HG02852 (cell line): ENCODE data around the gene SH3GL2.

Source experiments
- ATAC-seq: cut with Tn5 transposase; IDR thresholded peaks from one replicate; pipeline ENCODE4 v1.9.1; 2021; ENCODE audit warnings: mild to moderate bottlenecking, moderate library complexity; ENCODE audit not compliant: unreplicated experiment

SH3GL2 gene

DNA sequence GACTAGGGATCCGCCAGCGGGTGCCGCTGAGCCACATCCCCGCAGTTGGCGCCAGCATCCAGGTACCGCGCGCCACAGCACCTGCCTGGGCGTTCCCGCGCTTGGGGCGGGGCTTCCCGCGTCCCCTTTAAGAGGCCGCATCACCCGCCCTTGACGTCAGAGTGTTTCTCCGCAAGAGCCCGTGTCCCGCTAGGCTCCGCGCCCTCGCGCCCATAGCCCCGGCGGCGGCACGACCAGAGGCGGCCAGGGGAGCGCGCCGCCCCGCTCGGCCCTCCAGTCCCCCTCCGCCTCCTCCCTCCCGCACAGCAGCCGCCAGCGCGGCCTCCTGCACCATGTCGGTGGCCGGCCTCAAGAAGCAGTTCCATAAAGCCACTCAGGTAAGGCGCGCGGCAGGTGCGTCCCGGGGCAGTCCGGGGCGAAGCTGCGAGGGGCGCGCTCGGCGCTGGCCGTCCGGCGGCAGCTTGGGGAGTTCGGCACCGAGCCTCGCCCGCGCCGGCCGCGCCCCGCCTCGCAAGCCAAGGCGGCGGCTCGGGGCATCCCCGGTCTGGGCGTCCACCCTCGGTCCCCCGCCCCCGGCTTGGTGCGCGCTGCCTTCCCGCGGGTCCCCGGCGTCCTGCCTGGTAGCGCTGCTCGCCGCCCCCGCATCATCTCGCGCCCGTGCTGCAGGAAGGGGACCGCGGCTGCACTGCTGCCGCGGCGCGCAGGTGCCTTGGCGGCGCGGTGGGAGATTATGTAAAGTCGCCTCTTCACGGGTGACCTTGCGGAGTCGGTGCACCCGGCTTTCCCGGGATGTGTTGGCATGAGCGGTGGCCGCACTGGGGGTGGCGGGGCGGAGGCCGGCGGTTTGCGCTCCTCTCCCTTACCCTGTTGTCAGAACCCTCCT lies at the start of gene SH3GL2:
Gene SH3GL2, plus strand, starts transcription at position 156 of the 883 bp plus-strand sequence.
- ATAC-seq: no peak

- peak; percentile 90 for ATAC-seq
Observed at GRCh38 chr9:17531642-17532254, 47.1 kb upstream of the SH3GL2 start.

- no peak for ATAC-seq
Observed at GRCh38 chr9:17532461-17532860, 46.4 kb upstream of the SH3GL2 start.

DNA sequence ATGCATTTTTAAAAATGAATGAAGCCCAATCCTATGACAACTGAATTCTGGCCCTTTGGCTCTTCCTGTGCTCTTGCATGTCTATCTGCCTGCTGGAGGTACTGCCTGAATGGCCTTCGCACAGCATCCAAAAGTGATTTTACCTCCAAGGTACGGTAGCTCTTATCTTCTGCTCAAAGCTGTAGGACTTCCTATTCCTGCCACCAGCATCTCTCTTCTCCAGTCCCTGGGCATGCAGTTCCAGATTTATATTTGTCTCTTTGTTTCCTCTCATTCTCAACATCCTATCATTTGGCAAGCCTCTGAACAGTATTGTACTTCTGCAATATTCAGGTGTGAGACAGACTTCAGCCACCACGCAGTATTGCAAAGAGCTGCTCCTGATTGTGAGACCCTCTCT lies 43.7 kb upstream of the SH3GL2 start:
- no peak for ATAC-seq

- ATAC-seq: no peak
Observed at GRCh38 chr9:17536027-17536426, 42.8 kb upstream of the SH3GL2 start.

GRCh38 chr9:17551023-17551422 lies 27.8 kb upstream of the SH3GL2 start:
- ATAC-seq: no peak

GRCh38 chr9:17555362-17556054 lies 23.4 kb upstream of the SH3GL2 start:
- ATAC-seq: no peak

DNA sequence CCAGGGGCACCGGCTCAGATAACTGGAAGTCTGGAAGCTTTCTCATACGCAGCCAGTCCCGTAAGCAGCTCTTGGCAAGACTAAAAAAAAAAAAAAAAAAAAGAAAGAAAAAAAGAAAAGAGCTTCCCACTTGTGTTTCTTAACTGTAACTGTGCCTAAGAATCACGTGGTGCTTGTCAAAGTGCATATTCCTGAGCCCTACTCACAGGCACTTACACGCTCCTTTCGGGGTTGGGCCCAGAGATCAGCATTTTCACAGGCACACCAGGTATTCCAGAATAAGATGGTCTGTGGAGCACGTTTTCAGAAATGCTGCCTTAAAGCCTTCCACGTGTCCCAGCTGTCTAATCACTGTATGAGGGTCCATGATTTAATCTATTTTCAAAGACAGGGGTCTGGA lies 22.6 kb upstream of the SH3GL2 start:
- ATAC-seq: no peak

GRCh38 chr9:17556935-17557334 lies 21.9 kb upstream of the SH3GL2 start:
- no peak for ATAC-seq

DNA sequence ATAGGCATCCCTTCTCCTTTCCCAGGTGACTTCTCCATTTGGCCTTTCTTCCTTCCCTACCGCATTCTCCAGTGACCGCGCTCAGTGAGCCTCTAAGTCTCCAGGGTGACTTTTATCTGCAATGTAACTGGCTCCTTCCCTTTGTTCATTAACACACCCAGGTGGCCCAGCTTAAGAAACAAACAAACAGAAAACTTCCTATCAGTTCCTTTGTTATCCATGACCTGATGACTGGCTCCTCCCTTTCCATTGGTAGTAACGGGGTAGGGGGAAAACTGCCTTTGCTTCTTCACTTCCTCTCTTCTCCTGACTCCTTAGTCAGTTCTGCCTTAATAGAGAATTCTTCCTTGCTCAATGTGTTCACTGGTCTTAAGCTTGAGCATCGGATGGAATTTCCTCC lies 7.0 kb upstream of the SH3GL2 start:
- no peak for ATAC-seq

DNA sequence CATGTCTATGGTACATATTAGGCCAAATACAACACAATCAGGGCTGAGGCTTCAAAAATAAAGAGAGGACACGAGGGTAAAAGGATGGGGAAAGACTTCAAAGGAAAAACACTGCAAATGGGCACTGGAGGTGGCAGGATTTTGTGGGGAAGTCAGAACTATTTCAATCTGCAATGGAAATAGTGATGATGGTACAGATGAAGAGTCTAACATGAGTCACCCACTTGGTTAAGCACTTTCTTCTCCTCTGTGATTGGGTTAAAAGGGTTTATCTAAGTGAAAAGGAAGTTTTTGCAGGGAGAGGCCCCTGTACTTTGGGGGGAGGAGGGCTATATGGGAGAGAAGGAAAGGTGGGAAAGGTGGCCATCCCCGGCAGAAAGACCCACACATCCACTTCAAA lies 4.5 kb upstream of the SH3GL2 start:
- ATAC-seq: no peak

DNA sequence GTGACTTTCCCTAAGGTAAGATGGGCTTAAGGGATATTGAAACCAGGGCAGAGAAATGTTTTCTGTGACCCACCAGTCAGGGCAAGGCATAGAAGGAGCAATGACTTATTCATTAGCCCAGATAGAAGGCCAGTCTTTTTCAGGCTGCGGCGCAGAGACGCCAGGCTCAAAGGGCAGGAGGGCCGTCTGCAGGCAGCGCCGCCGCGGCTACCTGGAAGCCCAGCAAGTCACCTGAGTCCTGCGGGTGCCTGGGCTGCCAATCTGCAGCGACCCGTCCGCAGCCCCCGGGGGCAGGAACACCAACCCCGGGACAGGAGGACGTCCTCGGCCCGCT lies 322 bp upstream of the SH3GL2 start:
- no peak for ATAC-seq

- ATAC-seq: no peak
Observed at GRCh38 chr9:17580119-17580518, 1.3 kb downstream of the SH3GL2 start.

- ATAC-seq: no peak
Observed at GRCh38 chr9:17587113-17587512, 8.2 kb downstream of the SH3GL2 start.

GRCh38 chr9:17588395-17588794 lies 9.5 kb downstream of the SH3GL2 start:
- ATAC-seq: no peak

DNA sequence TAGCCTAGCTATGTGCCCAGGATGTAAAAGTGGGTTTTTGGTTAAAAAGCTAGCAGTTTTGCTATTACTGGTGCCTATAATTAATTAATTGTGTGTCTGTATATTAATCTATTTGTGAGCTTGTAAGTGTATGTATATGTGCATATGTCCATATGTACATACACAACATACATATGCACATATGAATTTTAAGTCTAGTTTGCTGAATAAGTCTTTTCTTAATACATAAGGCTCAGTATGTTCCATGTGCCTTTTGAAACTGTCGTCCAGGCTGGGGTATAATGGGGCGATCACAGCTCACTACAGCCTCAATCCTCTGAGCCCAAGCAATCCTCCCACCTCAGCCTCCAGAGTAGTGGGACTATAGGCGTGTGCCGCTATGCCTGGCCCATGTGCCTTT lies 10.1 kb downstream of the SH3GL2 start:
- ATAC-seq: no peak

GRCh38 chr9:17589771-17590170 lies 10.9 kb downstream of the SH3GL2 start:
- ATAC-seq: no peak

DNA sequence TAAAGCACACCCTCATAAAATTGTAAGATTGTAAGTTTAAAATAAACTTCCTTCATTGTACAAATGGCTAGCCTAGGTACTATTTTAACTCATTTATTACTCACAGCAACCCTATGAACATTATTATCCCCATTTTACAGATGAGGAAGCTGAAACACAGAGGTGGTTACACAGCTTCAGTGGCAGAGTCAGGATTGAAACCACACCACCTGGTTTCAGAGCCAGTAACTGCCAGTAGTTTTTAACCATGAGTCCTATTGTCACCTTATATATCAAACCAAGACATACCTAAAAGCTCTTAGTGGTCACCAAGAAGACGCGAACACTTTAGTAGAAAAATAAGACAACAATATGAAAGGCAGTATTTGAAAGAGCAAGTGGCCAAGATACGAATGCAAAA lies 16.1 kb downstream of the SH3GL2 start:
- no peak for ATAC-seq

- no peak for ATAC-seq
Observed at GRCh38 chr9:17597977-17598376, 19.1 kb downstream of the SH3GL2 start.

- ATAC-seq: no peak
Observed at GRCh38 chr9:17600962-17601593, 22.2 kb downstream of the SH3GL2 start.

GRCh38 chr9:17604556-17604955 lies 25.7 kb downstream of the SH3GL2 start:
- ATAC-seq: no peak
